Activated naive CD8-positive, alpha-beta T cell treated with anti-CD3 and anti-CD28 coated beads, Interleukin-2, amount 50 U/mL, for 24 hours (primary cell): ENCODE measurements around the gene GCH1.

Experiments
- ATAC-seq: fragments of 150-1000 bp; cut with Tn5 transposase; one replicate; pipeline ENCODE4 v1.10.0; 2021
- DNase-seq: peaks from one replicate; pipeline ENCODE4 v3.0.0; 2021
- H3K27ac Mint-ChIP-seq: one replicate; pipeline ENCODE4 v1.8.0; 2021; ENCODE audit warnings: mild to moderate bottlenecking, mixed read lengths
- H3K27me3 Mint-ChIP-seq: one replicate; pipeline ENCODE4 v1.8.0; 2021; ENCODE audit warnings: mixed read lengths
- H3K36me3 Mint-ChIP-seq: one replicate; pipeline ENCODE4 v1.8.0; 2021; ENCODE audit warnings: low read depth, mixed read lengths
- H3K4me1 Mint-ChIP-seq: one replicate; pipeline ENCODE4 v1.8.0; 2021; ENCODE audit warnings: mixed read lengths
- H3K4me3 Mint-ChIP-seq: one replicate; pipeline ENCODE4 v1.8.0; 2021; ENCODE audit warnings: mild to moderate bottlenecking, moderate library complexity, mixed read lengths
- H3K9me3 Mint-ChIP-seq: one replicate; pipeline ENCODE4 v1.8.0; 2021; ENCODE audit warnings: mixed read lengths

GCH1 gene

GRCh38 chr14:54834081-54834480, 68.5 kb downstream of the GCH1 start:
- Mint-ChIP-seq H3K27me3 (peaks cover 2% of the 10 kb centered on the region), H3K4me1 (no peaks in the 10 kb centered on the region), H3K27ac (no peak overlapping the region), H3K4me3 (no peak overlapping the region), H3K36me3 (no peaks in the 10 kb centered on the region), H3K9me3 (peaks cover 6% of the 10 kb centered on the region)
- ATAC-seq = no peak
- DNase-seq = no peak

GRCh38 chr14:54830650-54831049, 72.0 kb downstream of the GCH1 start:
- no peak for DNase-seq
- peaks cover 5% of the 10 kb centered on the region for H3K27me3 Mint-ChIP-seq
- no peaks in the 10 kb centered on the region for H3K36me3 Mint-ChIP-seq
- no peaks in the 10 kb centered on the region for H3K4me1 Mint-ChIP-seq
- H3K9me3 Mint-ChIP-seq = peaks cover 6% of the 10 kb centered on the region
- ATAC-seq = no peak
- H3K27ac Mint-ChIP-seq = no peak overlapping the region
- no peak overlapping the region for H3K4me3 Mint-ChIP-seq

GRCh38 chr14:54829486-54830224, 73.0 kb downstream of the GCH1 start:
- Mint-ChIP-seq H3K4me1 (no peaks in the 10 kb centered on the region), H3K4me3 (no peak overlapping the region), H3K27me3 (peaks cover 5% of the 10 kb centered on the region), H3K36me3 (no peaks in the 10 kb centered on the region), H3K27ac (no peak overlapping the region), H3K9me3 (peaks cover 9% of the 10 kb centered on the region)
- DNase-seq (no peak), ATAC-seq (no peak)

GRCh38 chr14:54828037-54828436, 74.6 kb downstream of the GCH1 start:
- no peak overlapping the region for H3K27ac Mint-ChIP-seq
- H3K9me3 Mint-ChIP-seq = peaks cover 19% of the 10 kb centered on the region
- no peaks in the 10 kb centered on the region for H3K36me3 Mint-ChIP-seq
- H3K27me3 Mint-ChIP-seq = peaks cover 5% of the 10 kb centered on the region
- no peak overlapping the region for H3K4me3 Mint-ChIP-seq
- no peak for ATAC-seq
- no peak for DNase-seq
- no peaks in the 10 kb centered on the region for H3K4me1 Mint-ChIP-seq

- peaks cover 13% of the 10 kb centered on the region for H3K9me3 Mint-ChIP-seq
- no peak for ATAC-seq
- H3K4me1 Mint-ChIP-seq = no peaks in the 10 kb centered on the region
- no peaks in the 10 kb centered on the region for H3K36me3 Mint-ChIP-seq
- DNase-seq = no peak
- no peak overlapping the region for H3K27ac Mint-ChIP-seq
- peaks cover 7% of the 10 kb centered on the region for H3K27me3 Mint-ChIP-seq
- no peak overlapping the region for H3K4me3 Mint-ChIP-seq
These were observed 78.7 kb downstream of the GCH1 start for GRCh38 chr14:54823757-54824549.

GRCh38 chr14:54822685-54823084, 79.9 kb downstream of the GCH1 start:
- Mint-ChIP-seq H3K9me3 (peaks cover 13% of the 10 kb centered on the region), H3K4me3 (no peak overlapping the region), H3K4me1 (no peaks in the 10 kb centered on the region), H3K27me3 (peaks cover 7% of the 10 kb centered on the region), H3K27ac (no peak overlapping the region), H3K36me3 (no peaks in the 10 kb centered on the region)
- no peak for ATAC-seq
- DNase-seq = no peak

GRCh38 chr14:54818201-54819133, 84.2 kb downstream of the GCH1 start:
- H3K4me1 Mint-ChIP-seq = no peaks in the 10 kb centered on the region
- no peaks in the 10 kb centered on the region for H3K36me3 Mint-ChIP-seq
- ATAC-seq = no peak
- no peaks in the 10 kb centered on the region for H3K9me3 Mint-ChIP-seq
- no peak overlapping the region for H3K4me3 Mint-ChIP-seq
- DNase-seq = no peak
- no peak overlapping the region for H3K27ac Mint-ChIP-seq
- H3K27me3 Mint-ChIP-seq = peaks cover 3% of the 10 kb centered on the region

GRCh38 chr14:54817506-54817905, 85.1 kb downstream of the GCH1 start:
- no peak overlapping the region for H3K4me3 Mint-ChIP-seq
- H3K27me3 Mint-ChIP-seq = peaks cover 3% of the 10 kb centered on the region
- ATAC-seq (no peak), DNase-seq (no peak)
- no peaks in the 10 kb centered on the region for H3K9me3 Mint-ChIP-seq
- H3K27ac Mint-ChIP-seq = no peak overlapping the region
- H3K4me1 Mint-ChIP-seq = no peaks in the 10 kb centered on the region
- H3K36me3 Mint-ChIP-seq = no peaks in the 10 kb centered on the region

GRCh38 chr14:54816450-54816849, 86.2 kb downstream of the GCH1 start:
- Mint-ChIP-seq H3K27ac (no peak overlapping the region), H3K27me3 (peaks cover 5% of the 10 kb centered on the region), H3K9me3 (no peaks in the 10 kb centered on the region), H3K4me1 (no peaks in the 10 kb centered on the region), H3K4me3 (no peak overlapping the region), H3K36me3 (no peaks in the 10 kb centered on the region)
- no peak for DNase-seq
- ATAC-seq = no peak

- Mint-ChIP-seq H3K9me3 (no peaks in the 10 kb centered on the region), H3K4me1 (no peaks in the 10 kb centered on the region), H3K27ac (no peak overlapping the region), H3K27me3 (peaks cover 11% of the 10 kb centered on the region), H3K4me3 (no peak overlapping the region), H3K36me3 (no peaks in the 10 kb centered on the region)
- no peak for ATAC-seq
- no peak for DNase-seq
These were observed 87.1 kb downstream of the GCH1 start for GRCh38 chr14:54815515-54815914.

GRCh38 chr14:54815016-54815415, 87.6 kb downstream of the GCH1 start:
- H3K27me3 Mint-ChIP-seq = peaks cover 11% of the 10 kb centered on the region
- no peak for DNase-seq
- H3K27ac Mint-ChIP-seq = no peak overlapping the region
- no peaks in the 10 kb centered on the region for H3K36me3 Mint-ChIP-seq
- no peaks in the 10 kb centered on the region for H3K9me3 Mint-ChIP-seq
- no peak for ATAC-seq
- H3K4me1 Mint-ChIP-seq = no peaks in the 10 kb centered on the region
- H3K4me3 Mint-ChIP-seq = no peak overlapping the region

GRCh38 chr14:54814076-54814475, 88.5 kb downstream of the GCH1 start:
- Mint-ChIP-seq H3K4me3 (no peak overlapping the region), H3K36me3 (no peaks in the 10 kb centered on the region), H3K27ac (no peak overlapping the region), H3K27me3 (peaks cover 9% of the 10 kb centered on the region), H3K4me1 (no peaks in the 10 kb centered on the region), H3K9me3 (no peaks in the 10 kb centered on the region)
- DNase-seq = peak; percentile 68
- ATAC-seq = no peak

GRCh38 chr14:54813081-54813480, 89.5 kb downstream of the GCH1 start:
- no peak overlapping the region for H3K27ac Mint-ChIP-seq
- H3K4me1 Mint-ChIP-seq = no peaks in the 10 kb centered on the region
- DNase-seq = no peak
- H3K36me3 Mint-ChIP-seq = no peaks in the 10 kb centered on the region
- no peak for ATAC-seq
- H3K4me3 Mint-ChIP-seq = no peak overlapping the region
- no peaks in the 10 kb centered on the region for H3K9me3 Mint-ChIP-seq
- peaks cover 9% of the 10 kb centered on the region for H3K27me3 Mint-ChIP-seq

GRCh38 chr14:54812617-54813016, 90.0 kb downstream of the GCH1 start:
- Mint-ChIP-seq H3K27me3 (peaks cover 9% of the 10 kb centered on the region), H3K9me3 (no peaks in the 10 kb centered on the region), H3K4me3 (no peak overlapping the region), H3K27ac (no peak overlapping the region), H3K4me1 (no peaks in the 10 kb centered on the region), H3K36me3 (no peaks in the 10 kb centered on the region)
- DNase-seq = no peak
- ATAC-seq = no peak
